HG03442 (cell line): ENCODE measurements around the gene CYP4F3.
"Not testable (repeated sequence)": the region's sequence is repeated elsewhere in the genome, so short reads cannot be mapped to it uniquely, and the experiment has no call there.

Source experiments
- ATAC-seq: cut with Tn5 transposase; IDR thresholded peaks from one replicate; pipeline ENCODE4 v1.9.1; 2021; ENCODE audit warnings: mild to moderate bottlenecking, moderate library complexity; ENCODE audit not compliant: unreplicated experiment

CYP4F3 gene

DNA sequence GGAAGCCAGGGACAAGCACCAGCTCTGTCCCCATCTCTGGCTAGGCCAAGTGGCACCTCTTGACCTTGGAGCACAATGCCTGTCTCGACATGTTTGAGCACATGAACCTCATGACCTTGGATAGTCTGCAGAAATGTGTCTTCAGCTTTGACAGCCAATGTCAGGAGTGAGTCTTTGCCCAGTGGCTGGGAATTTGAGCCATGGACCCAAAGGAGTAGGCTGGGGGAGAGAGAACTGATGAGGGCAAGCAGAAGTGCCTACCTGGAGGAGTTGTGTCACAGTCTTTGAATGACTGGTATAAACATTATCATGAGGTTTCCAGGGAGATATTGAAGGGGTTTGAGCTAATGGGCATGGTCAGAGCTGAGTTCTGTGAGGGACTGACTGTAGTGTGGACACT, 25.5 kb downstream of the CYP4F3 start:
- ATAC-seq: no peak

GRCh38 chr19:15666883-15667282, 26.2 kb downstream of the CYP4F3 start:
- ATAC-seq: no peak

DNA sequence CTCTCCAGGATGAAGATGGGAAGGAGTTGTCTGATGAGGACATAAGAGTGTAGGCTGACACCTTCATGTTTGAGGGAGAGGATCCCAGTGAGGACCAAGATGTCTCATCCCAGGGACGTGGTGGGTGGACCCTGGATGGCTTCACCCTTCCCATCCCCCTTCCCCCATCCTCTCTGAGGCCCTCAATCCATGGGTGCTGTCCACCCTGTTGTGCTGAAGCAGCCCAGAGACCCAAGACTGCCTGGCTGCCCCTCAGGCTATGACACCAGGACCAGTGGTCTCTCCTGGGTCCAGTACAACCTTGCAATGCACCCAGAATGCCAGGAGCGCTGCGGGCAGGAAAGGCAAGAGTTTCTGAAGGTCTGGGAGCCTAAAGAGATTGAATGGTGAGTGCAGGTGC, 28.7 kb downstream of the CYP4F3 start:
- ATAC-seq: no peak

GRCh38 chr19:15669891-15670290, 29.2 kb downstream of the CYP4F3 start:
- ATAC-seq: no peak

GRCh38 chr19:15671237-15671821, 30.6 kb downstream of the CYP4F3 start:
- no peak for ATAC-seq

- no peak for ATAC-seq
Measured at GRCh38 chr19:15671891-15672579, 31.3 kb downstream of the CYP4F3 start.

GRCh38 chr19:15672580-15673175, 32.0 kb downstream of the CYP4F3 start, which contains the start of gene CYP4F12:
CYP4F12 (plus strand) TSS chr19:15673087; CDS start chr19:15673530, 443 bp downstream.
- no peak for ATAC-seq

- ATAC-seq: no peak
Measured at GRCh38 chr19:15673176-15673654, 32.5 kb downstream of the CYP4F3 start.

DNA sequence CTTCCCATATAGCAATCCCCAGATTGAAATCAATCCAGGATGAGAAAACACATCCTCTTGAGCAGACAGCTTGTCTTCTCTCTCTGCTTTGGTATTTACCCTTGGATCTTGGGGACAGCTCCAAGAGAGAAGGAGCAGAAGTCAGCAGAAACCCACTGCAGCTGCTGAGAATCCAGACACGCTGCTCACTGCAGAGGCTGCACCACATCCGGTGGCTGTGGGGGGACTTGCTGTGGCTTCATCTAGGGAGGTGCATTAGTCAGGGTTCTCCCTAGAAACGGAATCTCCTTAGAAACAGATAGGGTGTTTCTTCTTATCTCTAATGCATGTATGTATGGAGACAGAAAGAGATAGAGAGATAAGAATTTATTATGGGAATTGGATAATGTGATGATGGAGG, 34.9 kb downstream of the CYP4F3 start:
- ATAC-seq: no peak

DNA sequence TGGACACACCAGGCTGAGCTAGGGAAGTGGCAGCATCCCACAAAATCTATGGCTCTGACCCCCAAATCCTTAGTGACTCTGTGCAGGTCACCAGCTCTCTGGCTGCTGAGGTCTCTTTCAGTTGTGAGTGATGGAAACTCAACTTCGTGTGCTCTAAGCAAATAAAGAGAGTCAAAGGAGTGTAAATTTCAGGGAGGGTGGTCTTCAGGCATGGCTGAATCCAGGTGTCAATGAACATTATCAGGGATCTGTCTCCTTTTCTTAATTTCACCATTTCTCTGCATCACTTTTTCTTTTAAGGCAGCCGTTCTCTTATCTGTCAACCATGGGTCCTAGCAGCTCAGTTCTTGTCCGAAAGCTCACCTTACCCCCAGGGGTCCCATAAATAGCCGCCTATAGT, 38.4 kb downstream of the CYP4F3 start:
- no peak for ATAC-seq

GRCh38 chr19:15679865-15680264, 39.2 kb downstream of the CYP4F3 start:
- ATAC-seq: not testable (repeated sequence)

DNA sequence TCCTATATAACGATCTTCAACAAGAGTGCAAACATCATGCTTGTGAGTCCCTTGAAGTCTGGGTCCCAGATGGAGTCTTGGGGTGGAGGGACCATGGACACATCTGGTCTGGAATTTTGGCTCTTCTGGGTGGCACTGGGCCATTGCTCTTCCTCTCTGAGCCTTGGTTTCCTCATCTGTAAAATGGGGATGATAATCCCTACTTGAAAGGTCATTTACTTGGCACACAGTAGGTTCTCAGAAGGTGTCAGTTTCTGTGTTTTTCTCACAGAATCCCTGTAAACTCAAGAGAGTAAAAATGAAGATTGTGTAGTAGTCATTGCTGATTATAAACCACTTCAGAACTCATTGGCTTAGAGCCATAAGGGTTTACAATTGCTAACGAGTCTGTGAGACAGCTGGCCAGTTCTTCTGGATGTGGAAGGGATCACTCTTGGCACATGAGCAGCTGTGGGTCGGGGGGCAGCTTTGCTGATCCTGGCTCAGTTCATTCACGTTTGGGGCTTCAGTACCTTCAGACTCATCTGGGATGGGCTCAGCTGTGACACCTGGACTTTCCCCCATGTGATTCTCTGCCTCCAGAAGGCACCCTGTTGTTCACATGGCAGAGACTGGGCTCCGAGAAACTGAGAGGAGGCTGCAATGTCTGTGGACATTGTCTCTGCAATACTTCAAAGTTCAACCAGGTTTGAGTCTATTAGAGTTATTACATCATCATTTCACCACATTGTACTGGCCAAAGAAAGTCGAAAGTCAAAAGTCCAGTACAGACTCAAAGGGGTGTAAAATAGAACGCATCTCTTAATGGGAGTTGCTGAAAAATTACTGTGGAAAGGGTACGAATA, 40.0 kb downstream of the CYP4F3 start:
- ATAC-seq: no peak

DNA sequence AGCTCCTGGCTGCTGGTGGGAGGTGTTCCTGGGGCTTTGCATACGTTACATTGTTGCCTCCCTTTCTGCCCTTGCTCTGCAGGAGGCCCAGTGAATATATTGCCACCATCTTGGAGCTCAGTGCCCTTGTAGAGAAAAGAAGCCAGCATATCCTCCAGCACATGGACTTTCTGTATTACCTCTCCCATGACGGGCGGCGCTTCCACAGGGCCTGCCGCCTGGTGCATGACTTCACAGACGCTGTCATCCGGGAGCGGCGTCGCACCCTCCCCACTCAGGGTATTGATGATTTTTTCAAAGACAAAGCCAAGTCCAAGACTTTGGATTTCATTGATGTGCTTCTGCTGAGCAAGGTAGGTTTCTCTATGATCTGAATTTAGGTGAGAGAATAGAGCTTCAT, 42.7 kb downstream of the CYP4F3 start:
- ATAC-seq: no peak

- ATAC-seq: no peak
Measured at GRCh38 chr19:15684828-15685227, 44.1 kb downstream of the CYP4F3 start.

GRCh38 chr19:15696654-15697194, 56.0 kb downstream of the CYP4F3 start:
- no peak for ATAC-seq

DNA sequence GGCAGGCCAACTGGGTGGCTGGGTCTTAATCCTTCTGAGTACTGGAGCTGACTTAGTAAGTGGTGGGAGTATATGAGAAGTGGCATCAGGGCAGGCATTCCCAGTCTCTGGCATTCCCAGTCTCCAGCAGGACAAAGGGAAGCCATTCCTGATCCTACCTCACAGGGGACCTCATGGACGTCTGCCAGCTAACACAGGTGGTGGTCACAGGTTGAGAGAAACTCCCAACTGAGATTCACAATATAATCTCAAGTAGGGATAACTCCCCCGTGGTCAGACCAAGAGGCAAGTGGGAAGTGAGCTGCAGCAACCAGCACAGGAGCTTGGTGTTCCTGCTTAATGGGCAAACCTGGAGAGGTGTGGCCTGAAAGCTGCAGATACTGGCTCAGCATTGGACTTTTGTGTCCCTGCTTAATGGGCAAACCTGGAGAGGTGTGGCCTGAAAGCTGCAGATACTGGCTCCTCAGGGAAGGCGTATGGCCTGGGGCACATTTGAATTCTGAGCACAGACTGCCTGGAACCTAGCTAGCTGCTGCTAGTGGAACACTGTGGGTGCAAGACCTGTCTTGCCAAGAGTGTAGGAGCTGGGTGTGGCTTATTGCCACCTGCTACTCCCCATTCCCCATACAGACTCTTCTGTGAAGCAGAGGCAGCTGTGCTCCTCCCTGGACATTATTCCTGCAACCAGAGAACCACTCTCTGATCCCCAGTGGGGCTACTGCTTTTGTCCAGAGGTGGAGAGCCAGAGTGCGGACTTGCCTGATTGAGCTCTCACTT, 61.2 kb downstream of the CYP4F3 start:
- no peak for ATAC-seq

GRCh38 chr19:15702534-15702930, 61.8 kb downstream of the CYP4F3 start:
- ATAC-seq: no peak
